Tibial nerve (tissue), 3 donors: ENCODE results near the gene FSTL1.

Experiments
- POLR2A ChIP-seq, 2 donors: fragments of 450-650 bp; IDR thresholded peaks; one replicate each; pipeline ENCODE4 v1.6.1; 2017; ENCODE audit warnings: antibody characterized with exemption in 2 of 2, mild to moderate bottlenecking in 2 of 2, moderate library complexity in 2 of 2
- TF ChIP-seq, protein P1 (sequence below), 5 experiments: fragments of 200-600 bp in 3 of 5; fragments of 450-650 bp in 2 of 5; sonication (generic) in 3 of 5; IDR thresholded peaks; one replicate each; pipeline ENCODE4 v1.5.1; 2016 to 2019; ENCODE audit warnings: antibody characterized with exemption in 5 of 5, mild to moderate bottlenecking in 3 of 5, moderate library complexity in 2 of 5

DNA sequence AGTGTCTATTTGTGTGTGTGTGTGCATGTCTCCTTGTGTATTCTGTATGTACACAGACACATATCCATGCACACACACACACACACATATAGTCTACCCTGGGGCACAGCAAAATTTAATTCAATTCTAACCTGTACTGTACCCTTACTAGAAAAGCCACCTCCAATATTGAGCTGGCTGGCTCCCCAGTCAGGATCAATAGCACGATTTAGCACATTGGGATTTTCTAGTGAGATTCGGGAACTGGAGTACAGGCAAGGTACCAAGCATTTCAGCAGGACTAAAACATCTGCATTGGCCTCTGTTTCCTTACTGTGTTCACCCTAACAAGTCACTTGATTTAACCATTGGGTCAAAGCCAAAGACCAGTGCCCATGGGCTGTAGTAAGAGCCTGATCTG, 13.2 kb downstream of the FSTL1 start:
- TF ChIP-seq POLR2A (IDR thresholded peaks at IDR 0.05): no peak
- TF ChIP-seq, protein P1, sequence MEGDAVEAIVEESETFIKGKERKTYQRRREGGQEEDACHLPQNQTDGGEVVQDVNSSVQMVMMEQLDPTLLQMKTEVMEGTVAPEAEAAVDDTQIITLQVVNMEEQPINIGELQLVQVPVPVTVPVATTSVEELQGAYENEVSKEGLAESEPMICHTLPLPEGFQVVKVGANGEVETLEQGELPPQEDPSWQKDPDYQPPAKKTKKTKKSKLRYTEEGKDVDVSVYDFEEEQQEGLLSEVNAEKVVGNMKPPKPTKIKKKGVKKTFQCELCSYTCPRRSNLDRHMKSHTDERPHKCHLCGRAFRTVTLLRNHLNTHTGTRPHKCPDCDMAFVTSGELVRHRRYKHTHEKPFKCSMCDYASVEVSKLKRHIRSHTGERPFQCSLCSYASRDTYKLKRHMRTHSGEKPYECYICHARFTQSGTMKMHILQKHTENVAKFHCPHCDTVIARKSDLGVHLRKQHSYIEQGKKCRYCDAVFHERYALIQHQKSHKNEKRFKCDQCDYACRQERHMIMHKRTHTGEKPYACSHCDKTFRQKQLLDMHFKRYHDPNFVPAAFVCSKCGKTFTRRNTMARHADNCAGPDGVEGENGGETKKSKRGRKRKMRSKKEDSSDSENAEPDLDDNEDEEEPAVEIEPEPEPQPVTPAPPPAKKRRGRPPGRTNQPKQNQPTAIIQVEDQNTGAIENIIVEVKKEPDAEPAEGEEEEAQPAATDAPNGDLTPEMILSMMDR (IDR thresholded peaks at IDR 0.05): no peak
